ENCODE data around the gene PHPT1. TPM values are rescaled to one million over a fixed set of nuclear protein-coding genes. Genes with fewer than 3 reads are reported as not detected.

The PHPT1 gene
- total and polyA plus RNA-seq, 2 of the 8 experiments (the other 6 are each of a cell fraction or from before 2014, with no cell fraction given) = 109 to 226 TPM

- Histone ChIP-seq H3K79me1 (ENCODE audit: low read depth, low read length) (peaks cover 2% of the 10 kb centered on the region), H3K27me3 (replicated peaks in 1 of 4; ENCODE audit: control insufficient read depth in 3 of 4, extremely low read depth in 1 of 4, insufficient read depth in 3 of 4, low read length in 3 of 4) (peaks cover 0 to 16% (median 6%) of the 10 kb centered on the region in 4 experiments; a peak in 2 of 7 replicates), H2BK120ac (replicated peaks; ENCODE audit: low read depth, low read length) (no peak within 1 kb of the TSS), H3K4me2 (ENCODE audit: insufficient read depth in 1 of 2, low read depth in 2 of 2, low read length in 2 of 2) (peak within 1 kb of the TSS; percentile 84 to 94), H2BK5ac (ENCODE audit: low read depth, low read length) (peak within 1 kb of the TSS; percentile 60; the same call in 1 of the 2 replicates), H3K79me2 (ENCODE audit: control insufficient read depth in 1 of 2, insufficient read depth in 2 of 2, low read length in 2 of 2) (peaks cover 5 to 35% of the 10 kb centered on the region in 2 experiments), H3K14ac (ENCODE audit: insufficient read length) (no peak within 1 kb of the TSS), H3K23ac (ENCODE audit: insufficient read length) (no peak within 1 kb of the TSS), H3K9me3 (ENCODE audit: insufficient read depth in 2 of 2, low read depth in 1 of 2, low read length in 1 of 2) (no peaks in the 10 kb centered on the region), H2AK5ac (ENCODE audit: low read depth, low read length) (no peak within 1 kb of the TSS), H4K5ac (ENCODE audit: insufficient read length, low read depth, low read length) (peak within 1 kb of the TSS; percentile 90), H4K8ac (ENCODE audit: extremely low read depth, insufficient read depth, low read length) (peak within 1 kb of the TSS; percentile 94), H3K18ac (ENCODE audit: extremely low read depth, low read length) (peak within 1 kb of the TSS; percentile 90), H2BK20ac (ENCODE audit: low read length) (no peak within 1 kb of the TSS), H3K36me3 (ENCODE audit: control insufficient read depth in 2 of 4, insufficient read depth in 4 of 4, low read length in 3 of 4) (peaks cover 0 to 11% (median 2%) of the 10 kb centered on the region in 4 experiments; a peak in 6 of 8 replicates), H3K23me2 (ENCODE audit: low read depth, low read length) (peaks cover 9% of the 10 kb centered on the region; the same call in 1 of the 2 replicates), H3K56ac (replicated peaks; ENCODE audit: insufficient read length, low read depth, low read length) (peak within 1 kb of the TSS; percentile 90), H4K91ac (replicated peaks; ENCODE audit: insufficient read length, low read length) (peak within 1 kb of the TSS; percentile 65), H3K27ac (ENCODE audit: low read depth, low read length) (peak within 1 kb of the TSS; percentile 86; the same call in 1 of the 2 replicates), H2BK15ac (ENCODE audit: low read length) (no peak within 1 kb of the TSS), H4K20me1 (replicated peaks in 1 of 2; ENCODE audit: control insufficient read depth in 1 of 2, insufficient read depth in 2 of 2, low read length in 2 of 2) (peaks cover 5 to 12% of the 10 kb centered on the region in 2 experiments), H2AFZ (ENCODE audit: low read length) (no peak within 1 kb of the TSS; the same call in 1 of the 2 replicates), H3K4ac (replicated peaks; ENCODE audit: insufficient read length, low read depth, low read length) (peak within 1 kb of the TSS; percentile 27), H3K4me1 (replicated peaks in 1 of 4; ENCODE audit: control insufficient read depth in 3 of 4, insufficient read depth in 4 of 4, low read length in 3 of 4) (peaks cover 0 to 10% (median 7%) of the 10 kb centered on the region in 4 experiments; a peak in 6 of 7 replicates), H3K4me3 (ENCODE audit: extremely low read depth in 1 of 4, insufficient read depth in 2 of 4, low read depth in 3 of 4, low read length in 4 of 4) (peak within 1 kb of the TSS; percentile 88 to 100 (median 94)), H3K9ac (replicated peaks in 1 of 4; ENCODE audit: extremely low read depth in 1 of 4, low read depth in 3 of 4, low read length in 3 of 4) (peak within 1 kb of the TSS; percentile 78 to 92 (median 88)), H2BK12ac (ENCODE audit: low read depth, low read length) (no peak within 1 kb of the TSS)
- 3% methylated on average over 74 of the region's 96 CpGs; no CpG with 5 or more reads in 1 of the 2 experiments for WGBS, 2 experiments (ENCODE audit: extremely low coverage in 1 of 2, insufficient coverage in 1 of 2, insufficient read length in 1 of 2, insufficient replicate concordance in 2 of 2, low coverage in 1 of 2, low lambda C conversion rate in 2 of 2, missing lambda C conversion rate in 1 of 2)
- ChIA-PET POLR2A (ENCODE audit: partially characterized antibody) (interaction anchor here (0.7 to 7.8 kb wide), 16 partner anchors 8 to 219 kb away, joined by 3 to 96 read pairs (median 4); partner anchors contain the start of genes AJM1 and CCDC183), CTCF (ENCODE audit: partially characterized antibody) (interaction anchor here (0.5 to 2.3 kb wide), 8 partner anchors 14 to 222 kb away, joined by 3 to 10 read pairs (median 4); partner anchors contain the start of gene AJM1)
- FAIRE-seq (no peak), DNase-seq (ENCODE audit: low read depth in 1 of 2, low spot score in 2 of 2) (peak in 1 of 2 experiments; percentile 86)
- no peak for TF ChIP-seq SUZ12 (IDR thresholded peaks at IDR 0.05; ENCODE audit: low read length)
- TF ChIP-seq HDAC6 (IDR thresholded peaks at IDR 0.05; ENCODE audit: low read depth, low read length) = no peak
- TF ChIP-seq HDAC2 (IDR thresholded peaks at IDR 0.05; ENCODE audit: borderline replicate concordance in 1 of 2, low read depth in 2 of 2, low read length in 2 of 2) = no peak
- TF ChIP-seq EZH2 (IDR thresholded peaks at IDR 0.05; ENCODE audit: low read depth, low read length, severe bottlenecking) = no peak
- TF ChIP-seq YY1 (IDR thresholded peaks at IDR 0.05; ENCODE audit: low read depth, low read length) = peak; percentile 93; the same call in 1 of the 2 replicates
- TF ChIP-seq RXRA (IDR thresholded peaks at IDR 0.05; ENCODE audit: insufficient read depth, low read depth, low read length) = no peak
- TF ChIP-seq USF2 (IDR thresholded peaks at IDR 0.05; ENCODE audit: low read length) = no peak
- TF ChIP-seq PHF8 (conservative IDR thresholded peaks at IDR 0.05; ENCODE audit: low read depth, low read length) = peak; percentile 86
Observed at GRCh38 chr9:136807281-136808074, 41.7 kb upstream of the PHPT1 start, which contains the start of gene RABL6. Gene RABL6 (plus strand): TSS chr9:136807948. CDS start chr9:136808197, 249 bp downstream.
